Measurements from ENCODE around the gene IRF4. TPM values are rescaled to one million over a fixed set of nuclear protein-coding genes. Genes with fewer than 3 reads are reported as not detected.

IRF4 gene
- total and polyA plus RNA-seq, 7 donors, result 0.03 to 0.59 (median 0.27) TPM

DNA sequence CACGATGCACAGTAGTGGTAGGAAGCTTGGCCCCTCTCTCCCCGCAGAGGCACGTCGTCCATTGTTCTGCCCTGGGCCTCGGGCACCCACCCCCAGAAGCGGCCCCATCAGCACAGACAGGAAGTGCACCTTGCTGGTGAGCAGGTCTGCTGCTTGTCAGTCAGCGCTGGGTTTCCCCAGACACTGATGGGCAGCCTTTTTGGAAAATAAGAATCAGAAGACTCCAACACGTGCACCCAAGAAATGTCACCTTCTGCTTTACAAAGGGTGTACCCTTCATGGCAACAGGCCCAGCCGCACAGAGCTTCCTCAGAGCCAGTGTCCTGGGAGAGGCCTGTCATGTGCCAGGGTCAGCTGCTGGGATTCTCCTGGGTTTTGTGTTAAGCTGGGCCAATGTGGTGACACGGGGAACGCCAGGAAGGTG lies 34.7 kb upstream of the IRF4 start:
- intact Hi-C loops (cut with DNase I), result no loop called here
- ATAC-seq, result no peak
- Histone ChIP-seq H3K27me3 (ENCODE audit: insufficient read depth in 3 of 3, low read length in 2 of 3) (no peaks in the 10 kb centered on the region), H3K4me3 (no peak overlapping the region), H3K4me1 (no peaks in the 10 kb centered on the region), H3K9me3 (no peaks in the 10 kb centered on the region), H3K36me3 (ENCODE audit: insufficient read depth in 1 of 2, low read depth in 1 of 2) (no peaks in the 10 kb centered on the region), H3K27ac (no peak overlapping the region)
- WGBS, 3 donors, result 79 to 87% (median 83%) methylated on average over 11 of the region's 11 CpGs
- TF ChIP-seq, protein P1, sequence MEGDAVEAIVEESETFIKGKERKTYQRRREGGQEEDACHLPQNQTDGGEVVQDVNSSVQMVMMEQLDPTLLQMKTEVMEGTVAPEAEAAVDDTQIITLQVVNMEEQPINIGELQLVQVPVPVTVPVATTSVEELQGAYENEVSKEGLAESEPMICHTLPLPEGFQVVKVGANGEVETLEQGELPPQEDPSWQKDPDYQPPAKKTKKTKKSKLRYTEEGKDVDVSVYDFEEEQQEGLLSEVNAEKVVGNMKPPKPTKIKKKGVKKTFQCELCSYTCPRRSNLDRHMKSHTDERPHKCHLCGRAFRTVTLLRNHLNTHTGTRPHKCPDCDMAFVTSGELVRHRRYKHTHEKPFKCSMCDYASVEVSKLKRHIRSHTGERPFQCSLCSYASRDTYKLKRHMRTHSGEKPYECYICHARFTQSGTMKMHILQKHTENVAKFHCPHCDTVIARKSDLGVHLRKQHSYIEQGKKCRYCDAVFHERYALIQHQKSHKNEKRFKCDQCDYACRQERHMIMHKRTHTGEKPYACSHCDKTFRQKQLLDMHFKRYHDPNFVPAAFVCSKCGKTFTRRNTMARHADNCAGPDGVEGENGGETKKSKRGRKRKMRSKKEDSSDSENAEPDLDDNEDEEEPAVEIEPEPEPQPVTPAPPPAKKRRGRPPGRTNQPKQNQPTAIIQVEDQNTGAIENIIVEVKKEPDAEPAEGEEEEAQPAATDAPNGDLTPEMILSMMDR (IDR thresholded peaks at IDR 0.05), result no peak
- no peak for DNase-seq

DNA sequence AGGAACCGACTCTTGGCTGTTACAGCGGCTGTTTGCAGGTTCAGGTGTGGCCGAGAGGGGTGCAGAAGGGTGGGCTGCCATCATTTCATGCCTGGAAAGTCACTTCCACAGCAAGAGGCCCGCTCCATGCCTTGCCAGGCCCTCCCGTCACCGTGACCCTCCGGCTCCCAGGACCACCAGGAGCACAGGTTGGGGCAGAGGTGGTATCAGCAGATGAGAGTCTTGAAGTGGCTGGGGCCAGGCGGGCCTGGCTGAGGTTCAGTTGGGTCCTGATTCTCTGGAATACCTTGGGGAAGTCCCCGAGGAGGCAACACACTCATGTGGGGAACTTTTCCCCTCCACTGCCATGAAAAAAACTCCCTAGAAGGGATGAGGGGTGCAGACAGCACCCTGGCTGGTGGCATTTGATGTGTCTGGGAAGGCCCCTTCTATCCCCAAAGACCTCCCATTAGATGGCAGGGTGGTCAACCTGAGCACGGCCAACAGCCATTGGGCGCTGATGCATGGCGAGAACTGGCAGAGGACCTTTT lies 34.2 kb upstream of the IRF4 start:
- intact Hi-C loops (cut with DNase I), result no loop called here
- TF ChIP-seq, protein P1 (IDR thresholded peaks at IDR 0.05), result no peak
- H3K4me1 ChIP-seq, result no peaks in the 10 kb centered on the region
- ATAC-seq (no peak), DNase-seq (no peak)
- no peak overlapping the region for H3K27ac ChIP-seq
- WGBS, 3 donors, result 84 to 90% (median 84%) methylated on average over 12 of the region's 12 CpGs
- H3K27me3 ChIP-seq (ENCODE audit: insufficient read depth in 3 of 3, low read length in 2 of 3), result no peaks in the 10 kb centered on the region
- no peaks in the 10 kb centered on the region for H3K9me3 ChIP-seq
- no peaks in the 10 kb centered on the region for H3K36me3 ChIP-seq (ENCODE audit: insufficient read depth in 1 of 2, low read depth in 1 of 2)
- no peak overlapping the region for H3K4me3 ChIP-seq

DNA sequence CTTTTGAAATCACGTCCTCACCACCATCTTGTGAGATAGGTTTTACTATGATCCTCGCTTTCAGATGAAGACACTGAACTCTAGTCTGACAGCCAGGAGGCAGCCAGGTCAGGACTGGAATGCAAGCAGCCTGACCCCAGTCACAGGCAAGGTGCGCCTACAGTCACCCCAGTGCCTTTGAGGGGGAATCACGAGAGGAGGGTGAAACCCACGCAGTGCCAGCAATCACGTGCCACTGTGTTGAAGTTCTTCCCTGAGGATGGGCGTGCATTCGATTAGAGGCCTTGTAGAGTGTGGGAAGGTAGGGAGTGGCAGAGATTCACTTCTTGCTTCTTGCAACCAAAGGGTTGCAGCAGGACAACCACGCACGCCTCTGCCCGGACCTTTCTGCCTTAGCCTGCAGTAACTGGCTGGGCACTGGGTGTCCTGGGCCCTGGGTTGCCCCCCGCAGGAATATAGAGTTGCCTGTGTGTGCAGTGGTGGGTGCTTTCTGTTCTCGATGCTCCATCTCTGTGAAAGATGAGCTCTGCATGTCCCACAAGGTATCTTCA lies 33.7 kb upstream of the IRF4 start:
- no peaks in the 10 kb centered on the region for H3K36me3 ChIP-seq (ENCODE audit: insufficient read depth in 1 of 2, low read depth in 1 of 2)
- TF ChIP-seq, protein P1 (IDR thresholded peaks at IDR 0.05), result no peak
- H3K27ac ChIP-seq, result no peak overlapping the region
- intact Hi-C loops (cut with DNase I), result no loop called here
- no peak overlapping the region for H3K4me3 ChIP-seq
- 83 to 84% (median 84%) methylated on average over 13 of the region's 13 CpGs for WGBS, 3 donors
- no peak for ATAC-seq
- no peaks in the 10 kb centered on the region for H3K27me3 ChIP-seq (ENCODE audit: insufficient read depth in 3 of 3, low read length in 2 of 3)
- no peak for DNase-seq
- no peaks in the 10 kb centered on the region for H3K9me3 ChIP-seq
- H3K4me1 ChIP-seq, result no peaks in the 10 kb centered on the region

DNA sequence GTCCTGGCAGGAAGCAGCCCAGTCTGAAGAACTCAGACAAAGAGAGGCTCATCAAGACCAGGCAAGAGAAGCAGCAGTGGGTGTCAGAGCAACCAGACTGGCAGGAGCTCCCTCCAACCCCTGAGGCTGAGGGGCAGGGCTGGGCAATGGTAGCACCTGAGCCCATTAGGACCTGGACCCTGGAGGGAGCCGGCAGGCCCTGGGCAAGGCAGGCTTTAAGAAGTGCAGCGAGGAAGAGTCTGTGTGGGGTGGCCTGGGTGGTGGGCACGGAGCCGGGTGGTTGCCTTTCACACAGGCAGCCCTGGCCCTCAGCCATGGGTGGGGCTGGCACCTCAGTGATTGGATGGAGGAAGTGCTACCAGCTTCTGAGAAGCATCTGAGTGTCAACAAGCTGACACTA lies 33.1 kb upstream of the IRF4 start:
- no peak for ATAC-seq
- 84 to 90% (median 88%) methylated on average over 4 of the region's 4 CpGs for WGBS, 3 donors

More for the DNA sequence above, 33.1 kb upstream of the IRF4 start:
- Histone ChIP-seq H3K27me3 (ENCODE audit: insufficient read depth in 3 of 3, low read length in 2 of 3) (no peaks in the 10 kb centered on the region), H3K27ac (no peak overlapping the region), H3K36me3 (ENCODE audit: insufficient read depth in 1 of 2, low read depth in 1 of 2) (no peaks in the 10 kb centered on the region), H3K9me3 (no peaks in the 10 kb centered on the region), H3K4me3 (no peak overlapping the region), H3K4me1 (no peaks in the 10 kb centered on the region)
- intact Hi-C loops (cut with DNase I), result no loop called here
- DNase-seq, result no peak
- TF ChIP-seq, protein P1 (IDR thresholded peaks at IDR 0.05), result no peak

All from psoas muscle (tissue), 8 donors.